PFSK-1 (cell line): ENCODE data around the gene MIB2.

Experiments
- POLR2AphosphoS5 ChIP-seq: IDR thresholded peaks from 2 replicates; pipeline ENCODE4 v1.6.1; 2012; ENCODE audit warnings: low read depth, mild to moderate bottlenecking, control low read depth, low read length, moderate library complexity
- SIN3A ChIP-seq: IDR thresholded peaks from 2 replicates; pipeline ENCODE4 v1.6.1; 2012; ENCODE audit warnings: mild to moderate bottlenecking, low read length, moderate library complexity, borderline replicate concordance; ENCODE audit not compliant: insufficient read depth
- TAF1 ChIP-seq: IDR thresholded peaks from 2 replicates; pipeline ENCODE4 v1.6.1; 2012; ENCODE audit warnings: low read length, control low read depth, borderline replicate concordance; ENCODE audit not compliant: insufficient read depth

DNA sequence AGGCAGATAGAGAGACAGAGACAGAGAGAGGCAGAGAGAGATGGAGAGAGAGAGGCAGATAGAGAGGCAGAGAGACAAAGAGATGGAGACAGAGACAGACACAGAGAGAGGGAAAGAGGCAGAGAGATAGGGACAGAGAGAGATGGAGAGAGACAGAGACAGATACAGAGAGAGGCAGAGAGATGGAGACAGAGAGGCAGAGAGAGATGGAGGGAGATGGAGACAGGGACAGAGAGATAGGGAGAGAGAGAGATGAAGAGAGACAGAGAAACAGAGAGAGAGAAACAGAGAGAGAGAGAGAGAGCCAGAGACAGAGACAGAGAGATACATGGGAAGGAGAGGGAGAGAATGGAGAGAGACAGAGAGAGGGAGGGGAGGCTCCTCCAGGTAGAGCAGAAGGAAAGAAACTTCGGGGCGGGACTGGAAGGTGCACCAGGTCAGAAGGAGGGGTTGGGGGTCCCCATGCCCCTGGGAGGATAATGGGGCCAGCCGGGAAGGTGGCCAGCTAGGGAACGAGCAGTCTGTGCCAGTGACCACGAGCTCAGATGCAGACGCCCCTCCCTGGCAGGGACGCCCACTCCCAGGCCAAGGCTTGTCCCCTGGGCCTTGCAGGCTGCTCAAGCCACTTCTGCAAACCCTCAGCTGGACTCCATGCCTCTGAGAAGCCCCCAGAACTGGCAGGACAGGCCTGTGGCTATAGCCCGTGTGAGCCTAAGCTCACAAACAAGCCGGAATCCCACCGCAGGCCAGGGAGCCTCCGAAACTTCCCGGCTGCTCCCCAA, 18.6 kb upstream of the MIB2 start:
- TF ChIP-seq SIN3A (no peak), POLR2AphosphoS5 (no peak), TAF1 (no peak)
